ENCODE measurements around the gene TMEM139. TPM values are rescaled to one million over a fixed set of nuclear protein-coding genes. Genes with fewer than 3 reads are reported as not detected.

The TMEM139 gene
- total and polyA plus RNA-seq, 10 of the 15 experiments (the other 5 are each of a cell fraction or from before 2014, with no cell fraction given), result 0.31 TPM; not detected in 9

DNA sequence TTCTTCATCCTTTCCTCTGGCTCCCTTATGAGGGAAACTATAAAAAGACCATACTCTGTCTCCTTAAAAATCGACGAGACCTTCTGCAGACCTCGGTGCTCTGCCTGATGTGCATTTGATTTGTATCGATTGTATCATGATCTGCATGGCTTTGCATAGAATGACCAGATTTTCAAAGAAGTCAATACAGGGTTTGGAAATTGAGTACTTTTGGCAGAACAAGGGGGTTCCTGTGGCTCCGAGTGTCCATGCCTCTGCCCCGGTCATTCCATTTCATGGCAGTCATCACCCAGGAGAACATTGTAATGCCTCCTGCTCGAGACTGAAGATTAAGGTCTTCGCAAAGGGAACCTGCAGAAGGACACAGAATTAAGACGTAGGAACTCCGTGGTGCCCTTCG is 4.1 kb downstream of the TMEM139 start (continued):
- TF ChIP-seq, protein P1, sequence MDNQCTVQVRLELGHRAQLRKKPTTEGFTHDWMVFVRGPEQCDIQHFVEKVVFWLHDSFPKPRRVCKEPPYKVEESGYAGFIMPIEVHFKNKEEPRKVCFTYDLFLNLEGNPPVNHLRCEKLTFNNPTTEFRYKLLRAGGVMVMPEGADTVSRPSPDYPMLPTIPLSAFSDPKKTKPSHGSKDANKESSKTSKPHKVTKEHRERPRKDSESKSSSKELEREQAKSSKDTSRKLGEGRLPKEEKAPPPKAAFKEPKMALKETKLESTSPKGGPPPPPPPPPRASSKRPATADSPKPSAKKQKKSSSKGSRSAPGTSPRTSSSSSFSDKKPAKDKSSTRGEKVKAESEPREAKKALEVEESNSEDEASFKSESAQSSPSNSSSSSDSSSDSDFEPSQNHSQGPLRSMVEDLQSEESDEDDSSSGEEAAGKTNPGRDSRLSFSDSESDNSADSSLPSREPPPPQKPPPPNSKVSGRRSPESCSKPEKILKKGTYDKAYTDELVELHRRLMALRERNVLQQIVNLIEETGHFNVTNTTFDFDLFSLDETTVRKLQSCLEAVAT (IDR thresholded peaks at IDR 0.05), result 0 out of 2 replicates have a peak, but pooled peaks have one; percentile 75
- TF ChIP-seq POU2F2 (IDR thresholded peaks at IDR 0.05; ENCODE audit: borderline replicate concordance, low read depth, low read length) (0 out of 3 replicates have a peak, but pooled peaks have one; percentile 33), NR2C1 (IDR thresholded peaks at IDR 0.05) (no peak), ETV6 (conservative IDR thresholded peaks at IDR 0.05 in 1 of 2, IDR thresholded peaks at IDR 0.05 in 1 of 2; ENCODE audit: borderline replicate concordance in 1 of 2, low read depth in 1 of 2) (no peak), ESRRA (IDR thresholded peaks at IDR 0.05; ENCODE audit: low read length) (no peak), SIX5 (IDR thresholded peaks at IDR 0.05; ENCODE audit: low read depth, low read length, severe bottlenecking) (no peak)
- TF ChIP-seq, protein P2, sequence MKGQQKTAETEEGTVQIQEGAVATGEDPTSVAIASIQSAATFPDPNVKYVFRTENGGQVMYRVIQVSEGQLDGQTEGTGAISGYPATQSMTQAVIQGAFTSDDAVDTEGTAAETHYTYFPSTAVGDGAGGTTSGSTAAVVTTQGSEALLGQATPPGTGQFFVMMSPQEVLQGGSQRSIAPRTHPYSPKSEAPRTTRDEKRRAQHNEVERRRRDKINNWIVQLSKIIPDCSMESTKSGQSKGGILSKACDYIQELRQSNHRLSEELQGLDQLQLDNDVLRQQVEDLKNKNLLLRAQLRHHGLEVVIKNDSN (IDR thresholded peaks at IDR 0.05; ENCODE audit: borderline replicate concordance, extremely low read length, insufficient read depth, low read depth, low read length), result no peak
- TF ChIP-seq, protein P3, sequence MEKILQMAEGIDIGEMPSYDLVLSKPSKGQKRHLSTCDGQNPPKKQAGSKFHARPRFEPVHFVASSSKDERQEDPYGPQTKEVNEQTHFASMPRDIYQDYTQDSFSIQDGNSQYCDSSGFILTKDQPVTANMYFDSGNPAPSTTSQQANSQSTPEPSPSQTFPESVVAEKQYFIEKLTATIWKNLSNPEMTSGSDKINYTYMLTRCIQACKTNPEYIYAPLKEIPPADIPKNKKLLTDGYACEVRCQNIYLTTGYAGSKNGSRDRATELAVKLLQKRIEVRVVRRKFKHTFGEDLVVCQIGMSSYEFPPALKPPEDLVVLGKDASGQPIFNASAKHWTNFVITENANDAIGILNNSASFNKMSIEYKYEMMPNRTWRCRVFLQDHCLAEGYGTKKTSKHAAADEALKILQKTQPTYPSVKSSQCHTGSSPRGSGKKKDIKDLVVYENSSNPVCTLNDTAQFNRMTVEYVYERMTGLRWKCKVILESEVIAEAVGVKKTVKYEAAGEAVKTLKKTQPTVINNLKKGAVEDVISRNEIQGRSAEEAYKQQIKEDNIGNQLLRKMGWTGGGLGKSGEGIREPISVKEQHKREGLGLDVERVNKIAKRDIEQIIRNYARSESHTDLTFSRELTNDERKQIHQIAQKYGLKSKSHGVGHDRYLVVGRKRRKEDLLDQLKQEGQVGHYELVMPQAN (conservative IDR thresholded peaks at IDR 0.05), result no peak
- TF ChIP-seq, protein P4, sequence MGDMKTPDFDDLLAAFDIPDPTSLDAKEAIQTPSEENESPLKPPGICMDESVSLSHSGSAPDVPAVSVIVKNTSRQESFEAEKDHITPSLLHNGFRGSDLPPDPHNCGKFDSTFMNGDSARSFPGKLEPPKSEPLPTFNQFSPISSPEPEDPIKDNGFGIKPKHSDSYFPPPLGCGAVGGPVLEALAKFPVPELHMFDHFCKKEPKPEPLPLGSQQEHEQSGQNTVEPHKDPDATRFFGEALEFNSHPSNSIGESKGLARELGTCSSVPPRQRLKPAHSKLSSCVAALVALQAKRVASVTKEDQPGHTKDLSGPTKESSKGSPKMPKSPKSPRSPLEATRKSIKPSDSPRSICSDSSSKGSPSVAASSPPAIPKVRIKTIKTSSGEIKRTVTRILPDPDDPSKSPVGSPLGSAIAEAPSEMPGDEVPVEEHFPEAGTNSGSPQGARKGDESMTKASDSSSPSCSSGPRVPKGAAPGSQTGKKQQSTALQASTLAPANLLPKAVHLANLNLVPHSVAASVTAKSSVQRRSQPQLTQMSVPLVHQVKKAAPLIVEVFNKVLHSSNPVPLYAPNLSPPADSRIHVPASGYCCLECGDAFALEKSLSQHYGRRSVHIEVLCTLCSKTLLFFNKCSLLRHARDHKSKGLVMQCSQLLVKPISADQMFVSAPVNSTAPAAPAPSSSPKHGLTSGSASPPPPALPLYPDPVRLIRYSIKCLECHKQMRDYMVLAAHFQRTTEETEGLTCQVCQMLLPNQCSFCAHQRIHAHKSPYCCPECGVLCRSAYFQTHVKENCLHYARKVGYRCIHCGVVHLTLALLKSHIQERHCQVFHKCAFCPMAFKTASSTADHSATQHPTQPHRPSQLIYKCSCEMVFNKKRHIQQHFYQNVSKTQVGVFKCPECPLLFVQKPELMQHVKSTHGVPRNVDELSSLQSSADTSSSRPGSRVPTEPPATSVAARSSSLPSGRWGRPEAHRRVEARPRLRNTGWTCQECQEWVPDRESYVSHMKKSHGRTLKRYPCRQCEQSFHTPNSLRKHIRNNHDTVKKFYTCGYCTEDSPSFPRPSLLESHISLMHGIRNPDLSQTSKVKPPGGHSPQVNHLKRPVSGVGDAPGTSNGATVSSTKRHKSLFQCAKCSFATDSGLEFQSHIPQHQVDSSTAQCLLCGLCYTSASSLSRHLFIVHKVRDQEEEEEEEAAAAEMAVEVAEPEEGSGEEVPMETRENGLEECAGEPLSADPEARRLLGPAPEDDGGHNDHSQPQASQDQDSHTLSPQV (IDR thresholded peaks at IDR 0.05), result no peak

Measured in GM12878 (cell line).